Activated naive CD8-positive, alpha-beta T cell treated with anti-CD3 and anti-CD28 coated beads, Interleukin-2, amount 50 U/mL, for 24 hours (primary cell): ENCODE measurements around the gene TSPAN8.
"Not testable (repeated sequence)": the region's sequence is repeated elsewhere in the genome, so short reads cannot be mapped to it uniquely, and the experiment has no call there.

Experiments used
- ATAC-seq: fragments of 150-1000 bp; cut with Tn5 transposase; one replicate; pipeline ENCODE4 v1.10.0; 2021
- DNase-seq: peaks from one replicate; pipeline ENCODE4 v3.0.0; 2021
- H3K27ac Mint-ChIP-seq: one replicate; pipeline ENCODE4 v1.8.0; 2021; ENCODE audit warnings: mild to moderate bottlenecking, mixed read lengths
- H3K27me3 Mint-ChIP-seq: one replicate; pipeline ENCODE4 v1.8.0; 2021; ENCODE audit warnings: mixed read lengths
- H3K36me3 Mint-ChIP-seq: one replicate; pipeline ENCODE4 v1.8.0; 2021; ENCODE audit warnings: low read depth, mixed read lengths
- H3K4me1 Mint-ChIP-seq: one replicate; pipeline ENCODE4 v1.8.0; 2021; ENCODE audit warnings: mixed read lengths
- H3K4me3 Mint-ChIP-seq: one replicate; pipeline ENCODE4 v1.8.0; 2021; ENCODE audit warnings: mild to moderate bottlenecking, moderate library complexity, mixed read lengths
- H3K9me3 Mint-ChIP-seq: one replicate; pipeline ENCODE4 v1.8.0; 2021; ENCODE audit warnings: mixed read lengths

Gene TSPAN8

GRCh38 chr12:71174825-71175224, 17.0 kb upstream of the TSPAN8 start:
- no peaks in the 10 kb centered on the region for H3K4me1 Mint-ChIP-seq
- ATAC-seq (no peak), DNase-seq (no peak)
- H3K27me3 Mint-ChIP-seq: peaks cover 9% of the 10 kb centered on the region
- H3K9me3 Mint-ChIP-seq: peaks cover 4% of the 10 kb centered on the region
- no peak overlapping the region for H3K4me3 Mint-ChIP-seq
- H3K36me3 Mint-ChIP-seq: no peaks in the 10 kb centered on the region
- no peak overlapping the region for H3K27ac Mint-ChIP-seq

GRCh38 chr12:71174146-71174545, 16.3 kb upstream of the TSPAN8 start:
- Mint-ChIP-seq H3K36me3 (no peaks in the 10 kb centered on the region), H3K4me1 (no peaks in the 10 kb centered on the region), H3K27me3 (peaks cover 6% of the 10 kb centered on the region), H3K27ac (no peak overlapping the region), H3K4me3 (no peak overlapping the region), H3K9me3 (peaks cover 4% of the 10 kb centered on the region)
- DNase-seq (no peak), ATAC-seq (no peak)

- DNase-seq: no peak
- Mint-ChIP-seq H3K9me3 (peaks cover 16% of the 10 kb centered on the region), H3K4me3 (no peak overlapping the region), H3K36me3 (no peaks in the 10 kb centered on the region), H3K4me1 (no peaks in the 10 kb centered on the region), H3K27me3 (peaks cover 2% of the 10 kb centered on the region), H3K27ac (no peak overlapping the region)
- ATAC-seq: no peak
Measured at GRCh38 chr12:71170456-71170855, 12.7 kb upstream of the TSPAN8 start.

GRCh38 chr12:71169286-71169685, 11.5 kb upstream of the TSPAN8 start:
- H3K4me1 Mint-ChIP-seq: no peaks in the 10 kb centered on the region
- ATAC-seq (no peak), DNase-seq (no peak)
- H3K27me3 Mint-ChIP-seq: peaks cover 2% of the 10 kb centered on the region
- no peak overlapping the region for H3K27ac Mint-ChIP-seq
- H3K36me3 Mint-ChIP-seq: no peaks in the 10 kb centered on the region
- H3K4me3 Mint-ChIP-seq: no peak overlapping the region
- peaks cover 16% of the 10 kb centered on the region for H3K9me3 Mint-ChIP-seq

- Mint-ChIP-seq H3K36me3 (no peaks in the 10 kb centered on the region), H3K9me3 (peaks cover 16% of the 10 kb centered on the region), H3K27me3 (no peaks in the 10 kb centered on the region), H3K27ac (no peak overlapping the region), H3K4me1 (no peaks in the 10 kb centered on the region), H3K4me3 (no peak overlapping the region)
- DNase-seq (no peak), ATAC-seq (no peak)
Measured at GRCh38 chr12:71166862-71167496, 9.2 kb upstream of the TSPAN8 start.

GRCh38 chr12:71166280-71166679, 8.5 kb upstream of the TSPAN8 start:
- H3K4me3 Mint-ChIP-seq: no peak overlapping the region
- DNase-seq (no peak), ATAC-seq (no peak)
- H3K4me1 Mint-ChIP-seq: no peaks in the 10 kb centered on the region
- H3K27ac Mint-ChIP-seq: no peak overlapping the region
- H3K9me3 Mint-ChIP-seq: peaks cover 16% of the 10 kb centered on the region
- no peaks in the 10 kb centered on the region for H3K36me3 Mint-ChIP-seq
- H3K27me3 Mint-ChIP-seq: no peaks in the 10 kb centered on the region

GRCh38 chr12:71165780-71166179, 8.0 kb upstream of the TSPAN8 start:
- H3K27ac Mint-ChIP-seq, H3K4me3 Mint-ChIP-seq, ATAC-seq, H3K36me3 Mint-ChIP-seq, H3K4me1 Mint-ChIP-seq, H3K27me3 Mint-ChIP-seq, DNase-seq: not testable (repeated sequence)
- H3K9me3 Mint-ChIP-seq: peaks cover 16% of the 10 kb centered on the region

GRCh38 chr12:71164568-71165197, 6.9 kb upstream of the TSPAN8 start:
- ATAC-seq: no peak

GRCh38 chr12:71164166-71164565, 6.4 kb upstream of the TSPAN8 start:
- DNase-seq: no peak
- Mint-ChIP-seq H3K4me1 (no peaks in the 10 kb centered on the region), H3K27ac (no peak overlapping the region), H3K9me3 (peaks cover 16% of the 10 kb centered on the region), H3K4me3 (no peak overlapping the region), H3K36me3 (no peaks in the 10 kb centered on the region), H3K27me3 (no peaks in the 10 kb centered on the region)
- no peak for ATAC-seq

More at GRCh38 chr12:71164568-71165197, 6.9 kb upstream of the TSPAN8 start:
- H3K4me3 Mint-ChIP-seq: no peak overlapping the region
- no peaks in the 10 kb centered on the region for H3K36me3 Mint-ChIP-seq
- peaks cover 16% of the 10 kb centered on the region for H3K9me3 Mint-ChIP-seq
- H3K4me1 Mint-ChIP-seq: no peaks in the 10 kb centered on the region
- DNase-seq: no peak
- H3K27ac Mint-ChIP-seq: no peak overlapping the region
- no peaks in the 10 kb centered on the region for H3K27me3 Mint-ChIP-seq

- H3K27me3 Mint-ChIP-seq: no peaks in the 10 kb centered on the region
- H3K27ac Mint-ChIP-seq: no peak overlapping the region
- no peaks in the 10 kb centered on the region for H3K36me3 Mint-ChIP-seq
- no peak for ATAC-seq
- no peak overlapping the region for H3K4me3 Mint-ChIP-seq
- DNase-seq: no peak
- H3K9me3 Mint-ChIP-seq: peaks cover 10% of the 10 kb centered on the region
- H3K4me1 Mint-ChIP-seq: no peaks in the 10 kb centered on the region
Measured at GRCh38 chr12:71162832-71163763, 5.3 kb upstream of the TSPAN8 start.

GRCh38 chr12:71161591-71161990, 3.8 kb upstream of the TSPAN8 start:
- Mint-ChIP-seq H3K27ac (no peak overlapping the region), H3K27me3 (no peaks in the 10 kb centered on the region), H3K4me1 (no peaks in the 10 kb centered on the region), H3K36me3 (no peaks in the 10 kb centered on the region), H3K9me3 (peaks cover 1% of the 10 kb centered on the region), H3K4me3 (no peak overlapping the region)
- ATAC-seq (no peak), DNase-seq (no peak)

- H3K4me3 Mint-ChIP-seq: no peak overlapping the region
- H3K27me3 Mint-ChIP-seq: no peaks in the 10 kb centered on the region
- H3K27ac Mint-ChIP-seq: no peak overlapping the region
- no peaks in the 10 kb centered on the region for H3K4me1 Mint-ChIP-seq
- ATAC-seq (no peak), DNase-seq (no peak)
- H3K9me3 Mint-ChIP-seq: no peaks in the 10 kb centered on the region
- no peaks in the 10 kb centered on the region for H3K36me3 Mint-ChIP-seq
Measured at GRCh38 chr12:71160585-71160984, 2.8 kb upstream of the TSPAN8 start.

GRCh38 chr12:71159878-71160277, 2.1 kb upstream of the TSPAN8 start:
- Mint-ChIP-seq H3K9me3 (no peaks in the 10 kb centered on the region), H3K4me3 (no peak overlapping the region), H3K27ac (no peak overlapping the region), H3K36me3 (no peaks in the 10 kb centered on the region), H3K27me3 (no peaks in the 10 kb centered on the region), H3K4me1 (no peaks in the 10 kb centered on the region)
- ATAC-seq (no peak), DNase-seq (no peak)

- H3K27ac Mint-ChIP-seq: no peak overlapping the region
- H3K27me3 Mint-ChIP-seq: no peaks in the 10 kb centered on the region
- H3K9me3 Mint-ChIP-seq: no peaks in the 10 kb centered on the region
- no peaks in the 10 kb centered on the region for H3K4me1 Mint-ChIP-seq
- no peak overlapping the region for H3K4me3 Mint-ChIP-seq
- DNase-seq (no peak), ATAC-seq (no peak)
- H3K36me3 Mint-ChIP-seq: no peaks in the 10 kb centered on the region
Measured at GRCh38 chr12:71159264-71159663, 1.5 kb upstream of the TSPAN8 start.

GRCh38 chr12:71158361-71158882, 623 bp upstream of the TSPAN8 start:
- H3K27me3 Mint-ChIP-seq: no peaks in the 10 kb centered on the region
- no peak overlapping the region for H3K4me3 Mint-ChIP-seq
- no peaks in the 10 kb centered on the region for H3K9me3 Mint-ChIP-seq
- no peak overlapping the region for H3K27ac Mint-ChIP-seq
- no peaks in the 10 kb centered on the region for H3K4me1 Mint-ChIP-seq
- no peaks in the 10 kb centered on the region for H3K36me3 Mint-ChIP-seq
- DNase-seq: no peak
- ATAC-seq: no peak
